SU-DHL-6 (cell line): ENCODE data around the gene DYNC2H1.

Experiments used
- H2AFZ ChIP-seq: fragments of 200-600 bp; sonication (generic); 2 replicates; pipeline ENCODE4 v1.6.1; 2014; ENCODE audit warnings: low read depth, mild to moderate bottlenecking, moderate library complexity, mixed read lengths, antibody characterized with exemption, low read length; ENCODE audit not compliant: severe bottlenecking
- H3F3A ChIP-seq: fragments of 200-600 bp; shearing (Covaris generic); 2 replicates; pipeline ENCODE4 v1.6.0; 2016; ENCODE audit warnings: antibody characterized with exemption, mild to moderate bottlenecking; ENCODE audit not compliant: insufficient read depth
- H3K27ac ChIP-seq: fragments of 200-600 bp; sonication (generic); 2 replicates; pipeline ENCODE4 v1.5.1; 2016; ENCODE audit warnings: low read depth, mild to moderate bottlenecking, low read length, moderate library complexity, mixed read lengths
- H3K27me3 ChIP-seq: fragments of 200-600 bp; sonication (generic), shearing (Covaris generic); 2 replicates; pipeline ENCODE4 v1.6.0; 2014; ENCODE audit warnings: mild to moderate bottlenecking, low read length
- H3K36me3 ChIP-seq: fragments of 200-600 bp; sonication (generic); 2 replicates; pipeline ENCODE4 v1.6.1; 2014; ENCODE audit warnings: mild to moderate bottlenecking, low read length, mixed read lengths
- H3K4me2 ChIP-seq: fragments of 300-600, 200-600 bp; shearing (Covaris generic), sonication (generic); 2 replicates; pipeline ENCODE4 v1.6.0; 2014; ENCODE audit warnings: low read length, low read depth, mild to moderate bottlenecking; ENCODE audit not compliant: poor library complexity, severe bottlenecking
- H3K4me3 ChIP-seq: fragments of 200-600 bp; sonication (generic); 2 replicates; pipeline ENCODE4 v1.5.1; 2014; ENCODE audit warnings: antibody characterized with exemption, low read length, mild to moderate bottlenecking, mixed read lengths; ENCODE audit not compliant: insufficient read depth, poor library complexity, severe bottlenecking
- H3K79me2 ChIP-seq: fragments of 200-600 bp; sonication (generic); 2 replicates; pipeline ENCODE4 v1.6.1; 2014; ENCODE audit warnings: mild to moderate bottlenecking, low read length, moderate library complexity; ENCODE audit not compliant: insufficient read depth
- H3K9ac ChIP-seq: fragments of 200-600 bp; sonication (generic); 2 replicates; pipeline ENCODE4 v1.7.0; 2014; ENCODE audit warnings: mild to moderate bottlenecking, low read length
- H3K9me2 ChIP-seq: fragments of 200-600 bp; sonication (generic); replicated peaks from 2 replicates; pipeline ENCODE4 v1.6.1; 2014; ENCODE audit warnings: low read length; ENCODE audit not compliant: insufficient read depth
- H3K9me3 ChIP-seq: fragments of 200-600 bp; sonication (generic); 2 replicates; pipeline ENCODE4 v1.6.1; 2014; ENCODE audit warnings: low read length, mixed read lengths; ENCODE audit not compliant: insufficient read depth
- H4K20me1 ChIP-seq: fragments of 200-600 bp; sonication (generic); 2 replicates; pipeline ENCODE4 v1.6.1; 2014; ENCODE audit warnings: low read depth, mild to moderate bottlenecking, antibody characterized with exemption, low read length, moderate library complexity, mixed read lengths
- CTCF ChIP-seq: fragments of 200-600 bp; sonication (generic); IDR thresholded peaks from one replicate; pipeline ENCODE4 v1.5.1; 2017; ENCODE audit warnings: antibody characterized with exemption, mild to moderate bottlenecking, low read length, moderate library complexity; ENCODE audit not compliant: insufficient read depth, poor library complexity, severe bottlenecking
- EZH2phosphoT487 ChIP-seq: fragments of 200-600 bp; sonication (generic), shearing (Covaris generic); conservative IDR thresholded peaks from 2 replicates; pipeline ENCODE4 v1.6.1; 2018; ENCODE audit warnings: mild to moderate bottlenecking, antibody characterized with exemption, low read length, moderate library complexity, mixed read lengths

DYNC2H1 gene

DNA sequence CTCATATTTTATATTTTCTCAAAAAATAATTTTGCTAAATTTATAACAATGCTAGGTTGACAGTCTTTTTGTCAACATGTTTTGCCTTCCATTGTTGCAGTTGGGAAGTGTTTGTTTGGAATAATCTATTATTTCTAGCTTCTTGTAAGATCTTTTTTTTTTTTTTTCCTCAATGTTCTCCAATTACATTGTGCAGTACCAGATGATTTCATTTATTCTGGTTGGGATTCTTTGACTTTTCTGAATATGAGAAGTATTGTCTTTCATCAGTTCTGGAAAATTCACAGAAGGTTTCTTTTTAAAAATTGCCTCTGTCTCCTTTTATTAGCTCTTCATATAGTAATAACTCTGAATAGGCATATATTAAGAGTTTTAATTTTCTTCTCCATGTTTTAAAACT, 245.4 kb downstream of the DYNC2H1 start:
- Histone ChIP-seq H3K4me2 (no peak overlapping the region), H3K79me2 (no peaks in the 10 kb centered on the region), H3K36me3 (no peaks in the 10 kb centered on the region), H3K27me3 (no peaks in the 10 kb centered on the region), H3K4me3 (no peak overlapping the region), H2AFZ (no peak overlapping the region), H3K9me3 (no peaks in the 10 kb centered on the region), H3F3A (no peaks in the 10 kb centered on the region), H3K9me2 (no peaks in the 10 kb centered on the region), H4K20me1 (no peaks in the 10 kb centered on the region), H3K9ac (no peak overlapping the region), H3K27ac (no peak overlapping the region)
- TF ChIP-seq CTCF (no peak), EZH2phosphoT487 (no peak)

- Histone ChIP-seq H3K36me3 (no peaks in the 10 kb centered on the region), H3K9ac (no peak overlapping the region), H3K4me2 (no peak overlapping the region), H3K4me3 (no peak overlapping the region), H3K9me2 (no peaks in the 10 kb centered on the region), H4K20me1 (no peaks in the 10 kb centered on the region), H3K27me3 (no peaks in the 10 kb centered on the region), H2AFZ (no peak overlapping the region), H3F3A (no peaks in the 10 kb centered on the region), H3K79me2 (no peaks in the 10 kb centered on the region), H3K9me3 (no peaks in the 10 kb centered on the region), H3K27ac (no peak overlapping the region)
- no peak for TF ChIP-seq CTCF
- no peak for TF ChIP-seq EZH2phosphoT487
Measured at GRCh38 chr11:103358251-103358650, 249.0 kb downstream of the DYNC2H1 start.

GRCh38 chr11:103359216-103359615, 250.0 kb downstream of the DYNC2H1 start:
- no peak overlapping the region for H3K4me2 ChIP-seq
- no peaks in the 10 kb centered on the region for H3F3A ChIP-seq
- no peaks in the 10 kb centered on the region for H3K27me3 ChIP-seq
- H3K4me3 ChIP-seq, result no peak overlapping the region
- no peaks in the 10 kb centered on the region for H3K79me2 ChIP-seq
- no peak for TF ChIP-seq EZH2phosphoT487
- no peak for TF ChIP-seq CTCF
- H2AFZ ChIP-seq, result no peak overlapping the region
- H3K36me3 ChIP-seq, result no peaks in the 10 kb centered on the region
- no peaks in the 10 kb centered on the region for H3K9me2 ChIP-seq
- no peak overlapping the region for H3K27ac ChIP-seq
- H3K9ac ChIP-seq, result no peak overlapping the region
- H4K20me1 ChIP-seq, result no peaks in the 10 kb centered on the region
- no peaks in the 10 kb centered on the region for H3K9me3 ChIP-seq
